Measurements from ENCODE around the gene ARID5B.

The ARID5B gene

DNA sequence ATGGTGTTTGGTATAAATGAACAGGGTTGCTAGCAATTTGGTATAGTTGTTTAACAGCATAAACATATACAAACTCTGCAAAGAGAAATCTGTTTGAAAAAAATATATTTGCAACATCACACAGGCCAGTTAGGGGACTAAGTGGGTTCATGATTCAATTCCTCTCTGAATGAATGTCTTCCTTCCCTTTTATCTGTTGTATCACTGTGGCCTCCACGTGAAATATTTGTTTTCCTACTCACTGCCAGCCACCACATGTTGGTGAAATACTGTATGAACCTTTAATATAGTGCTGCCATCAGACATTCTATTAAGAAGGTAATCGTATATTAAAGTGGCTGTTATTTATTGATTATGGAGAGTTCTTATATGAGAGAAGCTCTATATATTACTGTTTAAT is 157.0 kb downstream of the ARID5B start:
- Histone ChIP-seq H3K27me3 (ENCODE audit: insufficient read depth, low read depth) (no peaks in the 10 kb centered on the region), H3K9ac (no peak overlapping the region), H3K27ac (no peak overlapping the region), H3K4me2 (no peak overlapping the region), H3K36me3 (ENCODE audit: insufficient read depth) (no peaks in the 10 kb centered on the region), H3K79me2 (ENCODE audit: insufficient read depth, low read depth) (no peaks in the 10 kb centered on the region), H3K4me1 (ENCODE audit: low read depth, poor library complexity, severe bottlenecking) (peaks cover 23% of the 10 kb centered on the region), H4K20me1 (ENCODE audit: insufficient read depth) (no peaks in the 10 kb centered on the region), H2AFZ (ENCODE audit: low read depth) (no peak overlapping the region), H3K4me3 (IDR thresholded peaks at IDR 0.05; ENCODE audit: insufficient read depth, low read depth, low read length) (no peak overlapping the region)
- TF ChIP-seq, protein P1, sequence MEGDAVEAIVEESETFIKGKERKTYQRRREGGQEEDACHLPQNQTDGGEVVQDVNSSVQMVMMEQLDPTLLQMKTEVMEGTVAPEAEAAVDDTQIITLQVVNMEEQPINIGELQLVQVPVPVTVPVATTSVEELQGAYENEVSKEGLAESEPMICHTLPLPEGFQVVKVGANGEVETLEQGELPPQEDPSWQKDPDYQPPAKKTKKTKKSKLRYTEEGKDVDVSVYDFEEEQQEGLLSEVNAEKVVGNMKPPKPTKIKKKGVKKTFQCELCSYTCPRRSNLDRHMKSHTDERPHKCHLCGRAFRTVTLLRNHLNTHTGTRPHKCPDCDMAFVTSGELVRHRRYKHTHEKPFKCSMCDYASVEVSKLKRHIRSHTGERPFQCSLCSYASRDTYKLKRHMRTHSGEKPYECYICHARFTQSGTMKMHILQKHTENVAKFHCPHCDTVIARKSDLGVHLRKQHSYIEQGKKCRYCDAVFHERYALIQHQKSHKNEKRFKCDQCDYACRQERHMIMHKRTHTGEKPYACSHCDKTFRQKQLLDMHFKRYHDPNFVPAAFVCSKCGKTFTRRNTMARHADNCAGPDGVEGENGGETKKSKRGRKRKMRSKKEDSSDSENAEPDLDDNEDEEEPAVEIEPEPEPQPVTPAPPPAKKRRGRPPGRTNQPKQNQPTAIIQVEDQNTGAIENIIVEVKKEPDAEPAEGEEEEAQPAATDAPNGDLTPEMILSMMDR (conservative IDR thresholded peaks at IDR 0.05; ENCODE audit: low read depth, low read length): no peak

DNA sequence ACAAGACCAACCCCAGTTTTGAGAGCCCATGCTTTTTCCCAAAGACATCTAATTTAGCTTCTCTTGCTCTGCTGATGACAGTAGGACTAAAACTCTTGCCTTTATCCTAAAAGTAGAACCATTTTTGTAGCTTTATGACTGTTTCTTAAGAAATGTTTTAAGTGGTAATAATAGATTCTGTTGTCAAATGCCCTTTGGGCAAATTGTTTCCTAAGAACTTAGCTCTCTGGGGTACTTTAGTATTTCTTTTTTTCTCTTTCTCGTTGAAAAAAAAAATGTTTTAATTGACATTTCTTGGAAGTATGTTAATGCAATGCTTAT is 157.4 kb downstream of the ARID5B start:
- Histone ChIP-seq H3K4me2 (no peak overlapping the region), H2AFZ (ENCODE audit: low read depth) (no peak overlapping the region), H3K79me2 (ENCODE audit: insufficient read depth, low read depth) (no peaks in the 10 kb centered on the region), H3K27me3 (ENCODE audit: insufficient read depth, low read depth) (no peaks in the 10 kb centered on the region), H3K27ac (no peak overlapping the region), H3K36me3 (ENCODE audit: insufficient read depth) (no peaks in the 10 kb centered on the region), H3K4me3 (IDR thresholded peaks at IDR 0.05; ENCODE audit: insufficient read depth, low read depth, low read length) (no peak overlapping the region), H4K20me1 (ENCODE audit: insufficient read depth) (no peaks in the 10 kb centered on the region), H3K9ac (no peak overlapping the region), H3K4me1 (ENCODE audit: low read depth, poor library complexity, severe bottlenecking) (peaks cover 20% of the 10 kb centered on the region)
- TF ChIP-seq, protein P1 (conservative IDR thresholded peaks at IDR 0.05; ENCODE audit: low read depth, low read length): no peak

DNA sequence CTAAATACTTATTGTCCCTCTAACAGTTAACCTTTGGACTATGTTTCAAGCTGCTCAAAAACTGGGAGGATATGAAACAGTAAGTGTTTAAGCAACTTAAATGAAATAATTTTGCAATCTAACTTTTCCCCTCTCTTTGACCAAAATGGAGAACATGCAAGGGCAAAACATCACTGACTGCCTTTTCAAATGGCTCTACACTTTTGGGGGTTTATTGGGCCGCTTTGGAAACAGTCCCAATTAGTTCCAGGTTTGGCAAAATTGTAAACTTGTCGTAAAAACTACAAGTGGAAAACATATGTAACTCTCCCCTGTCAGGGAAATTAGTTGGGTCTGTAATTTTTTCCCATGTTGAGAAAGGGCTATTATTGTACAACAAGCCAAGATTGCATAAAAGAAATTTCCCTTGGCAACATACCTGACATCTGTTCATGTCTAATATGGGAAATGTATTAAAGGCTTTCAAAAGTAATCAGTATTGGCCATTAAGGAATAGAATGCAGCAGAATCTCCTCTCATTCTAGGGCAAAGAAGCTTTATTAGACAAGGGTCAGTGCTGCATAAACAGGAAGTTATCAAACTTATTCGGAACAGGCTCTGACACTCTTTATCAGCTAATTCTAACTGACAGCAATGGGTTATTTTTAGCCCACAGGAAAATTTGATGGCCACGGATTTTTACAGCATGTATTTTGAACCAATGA is 157.9 kb downstream of the ARID5B start:
- TF ChIP-seq, protein P1 (conservative IDR thresholded peaks at IDR 0.05; ENCODE audit: low read depth, low read length): no peak
- H3K4me2 ChIP-seq: no peak overlapping the region
- H3K4me1 ChIP-seq (ENCODE audit: low read depth, poor library complexity, severe bottlenecking): peaks cover 15% of the 10 kb centered on the region
- no peaks in the 10 kb centered on the region for H3K79me2 ChIP-seq (ENCODE audit: insufficient read depth, low read depth)
- H3K27ac ChIP-seq: no peak overlapping the region
- no peaks in the 10 kb centered on the region for H3K27me3 ChIP-seq (ENCODE audit: insufficient read depth, low read depth)
- H3K36me3 ChIP-seq (ENCODE audit: insufficient read depth): no peaks in the 10 kb centered on the region
- H2AFZ ChIP-seq (ENCODE audit: low read depth): no peak overlapping the region
- no peaks in the 10 kb centered on the region for H4K20me1 ChIP-seq (ENCODE audit: insufficient read depth)
- no peak overlapping the region for H3K9ac ChIP-seq
- H3K4me3 ChIP-seq (IDR thresholded peaks at IDR 0.05; ENCODE audit: insufficient read depth, low read depth, low read length): no peak overlapping the region

- no peak overlapping the region for H3K4me2 ChIP-seq
- H3K27ac ChIP-seq: no peak overlapping the region
- H3K9ac ChIP-seq: no peak overlapping the region
- no peaks in the 10 kb centered on the region for H3K36me3 ChIP-seq (ENCODE audit: insufficient read depth)
- H3K4me1 ChIP-seq (ENCODE audit: low read depth, poor library complexity, severe bottlenecking): no peaks in the 10 kb centered on the region
- H2AFZ ChIP-seq (ENCODE audit: low read depth): no peak overlapping the region
- no peaks in the 10 kb centered on the region for H4K20me1 ChIP-seq (ENCODE audit: insufficient read depth)
- H3K27me3 ChIP-seq (ENCODE audit: insufficient read depth, low read depth): no peaks in the 10 kb centered on the region
- no peaks in the 10 kb centered on the region for H3K79me2 ChIP-seq (ENCODE audit: insufficient read depth, low read depth)
- TF ChIP-seq, protein P1 (conservative IDR thresholded peaks at IDR 0.05; ENCODE audit: low read depth, low read length): no peak
- no peak overlapping the region for H3K4me3 ChIP-seq (IDR thresholded peaks at IDR 0.05; ENCODE audit: insufficient read depth, low read depth, low read length)
These were observed 160.5 kb downstream of the ARID5B start for GRCh38 chr10:62062028-62062427.
